IMR-90 (cell line): ENCODE data around the gene ALOX15. TPM values are rescaled to one million over a fixed set of nuclear protein-coding genes. Genes with fewer than 3 reads are reported as not detected.

Experiments
- ATAC-seq: fragments of 200-7000 bp; cut with Tn5 transposase; 2 replicates; pipeline ENCODE4 v1.9.1; 2020; ENCODE audit warnings: low read depth, mild to moderate bottlenecking, moderate library complexity
- BruUV-seq: library from RNA; stranded (reverse); fragments of 400-500 nt; replicated peaks from 2 replicates; lab custom pipeline; 2021; lab: Mats Ljungman, UMichigan
- CTCF ChIA-PET: fragments of 300-600 bp; formaldehyde crosslinking; extraction: SDS; loops from one replicate; lab custom pipeline; 2021; ENCODE audit warnings: antibody characterized with exemption; lab: Yijun Ruan, JAX
- POLR2A ChIA-PET: fragments of 300-600 bp; sonication (Branson Sonifier 250); formaldehyde crosslinking; loops from one replicate; lab custom pipeline; 2022; ENCODE audit warnings: antibody characterized with exemption; ENCODE audit not compliant: unreplicated experiment; lab: Charles Lee
- DNase-seq: peaks from one replicate; pipeline ENCODE4 v3.0.0; 2013
- H2AFZ ChIP-seq: replicated peaks from 2 replicates; pipeline ENCODE3; 2013; ENCODE audit warnings: low read length, mild to moderate bottlenecking; ENCODE audit not compliant: poor library complexity
- H2AK5ac ChIP-seq: 2 replicates; pipeline ENCODE4 v1.6.1; 2013; ENCODE audit warnings: low read depth, low read length, inconsistent platforms
- H2AK9ac ChIP-seq: replicated peaks from 2 replicates; pipeline ENCODE3; 2013; ENCODE audit warnings: mild to moderate bottlenecking, low read depth, low read length, moderate library complexity; ENCODE audit not compliant: poor library complexity
- H2BK120ac ChIP-seq: 2 replicates; pipeline ENCODE4 v1.6.1; 2013; ENCODE audit warnings: low read depth, low read length, inconsistent platforms
- H2BK15ac ChIP-seq: 3 replicates; pipeline ENCODE4 v1.6.1; 2013; ENCODE audit warnings: low read depth, low read length, inconsistent platforms
- H2BK20ac ChIP-seq: 2 replicates; pipeline ENCODE4 v1.6.1; 2013; ENCODE audit warnings: low read depth, mild to moderate bottlenecking, inconsistent platforms, low read length, moderate library complexity
- H2BK5ac ChIP-seq: 2 replicates; pipeline ENCODE4 v1.6.1; 2013; ENCODE audit warnings: mild to moderate bottlenecking, low read depth, low read length, inconsistent platforms; ENCODE audit not compliant: poor library complexity, severe bottlenecking
- H3K14ac ChIP-seq: replicated peaks from 2 replicates; pipeline ENCODE4 v1.6.1; 2013; ENCODE audit warnings: low read depth, low read length, inconsistent platforms
- H3K18ac ChIP-seq: 2 replicates; pipeline ENCODE4 v1.6.1; 2013; ENCODE audit warnings: low read depth, low read length, control low read depth
- H3K23ac ChIP-seq: 2 replicates; pipeline ENCODE4 v1.6.1; 2013; ENCODE audit warnings: low read depth, low read length, inconsistent platforms
- H3K27ac ChIP-seq: 2 replicates; pipeline ENCODE4 v1.5.1; 2013; ENCODE audit warnings: mild to moderate bottlenecking, control low read depth, low read length; ENCODE audit not compliant: insufficient read depth
- H3K27me3 ChIP-seq: 2 replicates; pipeline ENCODE4 v1.6.1; 2013; ENCODE audit warnings: low read length; ENCODE audit not compliant: control insufficient read depth, insufficient read depth
- H3K36me3 ChIP-seq: 2 replicates; pipeline ENCODE4 v1.6.1; 2013; ENCODE audit warnings: low read length, mixed read lengths; ENCODE audit not compliant: control insufficient read depth, insufficient read depth
- H3K4ac ChIP-seq: 2 replicates; pipeline ENCODE4 v1.6.1; 2013; ENCODE audit warnings: low read depth, low read length, inconsistent platforms
- H3K4me1 ChIP-seq: 2 replicates; pipeline ENCODE4 v1.6.1; 2013; ENCODE audit warnings: low read length, mixed read lengths; ENCODE audit not compliant: control insufficient read depth, insufficient read depth
- H3K4me2 ChIP-seq: 2 replicates; pipeline ENCODE4 v1.6.1; 2013; ENCODE audit warnings: low read depth, mild to moderate bottlenecking, control low read depth, low read length, moderate library complexity
- H3K4me3 ChIP-seq: 2 replicates; pipeline ENCODE4 v1.5.1; 2013; ENCODE audit warnings: low read depth, mild to moderate bottlenecking, control low read depth, low read length, moderate library complexity; ENCODE audit not compliant: insufficient read depth
- H3K56ac ChIP-seq: 2 replicates; pipeline ENCODE4 v1.6.1; 2013; ENCODE audit warnings: low read length, inconsistent platforms; ENCODE audit not compliant: insufficient read depth; ENCODE audit errors: extremely low read depth
- H3K79me1 ChIP-seq, 2 experiments: 2 replicates each; pipeline ENCODE4 v1.6.1; 2013; ENCODE audit warnings: low read length in 2 of 2, inconsistent platforms in 1 of 2, low read depth in 1 of 2
- H3K9ac ChIP-seq: 2 replicates; pipeline ENCODE4 v1.6.1; 2013; ENCODE audit warnings: low read depth, low read length, control low read depth
- H3K9me1 ChIP-seq: 2 replicates; pipeline ENCODE4 v1.6.1; 2013; ENCODE audit warnings: low read length, inconsistent platforms; ENCODE audit not compliant: insufficient read depth
- H3K9me3 ChIP-seq: 2 replicates; pipeline ENCODE4 v1.6.1; 2013; ENCODE audit warnings: low read length; ENCODE audit not compliant: control insufficient read depth, insufficient read depth
- H4K20me1 ChIP-seq: 2 replicates; pipeline ENCODE4 v1.6.1; 2013; ENCODE audit warnings: low read length, inconsistent platforms; ENCODE audit not compliant: insufficient read depth
- H4K5ac ChIP-seq: 2 replicates; pipeline ENCODE4 v1.6.1; 2013; ENCODE audit warnings: mild to moderate bottlenecking, low read depth, low read length, control low read depth
- H4K8ac ChIP-seq, 2 experiments: 2 replicates each; pipeline ENCODE4 v1.6.1; 2013; ENCODE audit warnings: low read depth in 2 of 2, low read length in 2 of 2, control low read depth in 1 of 2, inconsistent platforms in 1 of 2
- H4K91ac ChIP-seq: 2 replicates; pipeline ENCODE4 v1.6.1; 2013; ENCODE audit warnings: low read depth, low read length, inconsistent platforms; ENCODE audit not compliant: insufficient read depth
- BHLHE40 ChIP-seq: fragments of 150-350 bp; IDR thresholded peaks from 2 replicates; pipeline ENCODE4 v1.6.1; 2016; ENCODE audit warnings: mild to moderate bottlenecking, low read depth, low read length
- CEBPB ChIP-seq: IDR thresholded peaks from 2 replicates; pipeline ENCODE4 v1.6.1; 2012; ENCODE audit warnings: low read depth, low read length, improper control_type of control experiment
- CHD1 ChIP-seq: IDR thresholded peaks from 2 replicates; pipeline ENCODE4 v1.6.1; 2012; ENCODE audit warnings: low read depth, low read length, improper control_type of control experiment
- CTCF ChIP-seq: conservative IDR thresholded peaks from 2 replicates; pipeline ENCODE4 v1.5.1; 2012; ENCODE audit warnings: mild to moderate bottlenecking, low read depth, low read length, improper control_type of control experiment
- FOS ChIP-seq: fragments of 150-350 bp; IDR thresholded peaks from 2 replicates; pipeline ENCODE4 v1.6.1; 2016; ENCODE audit warnings: low read depth, low read length
- MXI1 ChIP-seq: IDR thresholded peaks from 2 replicates; pipeline ENCODE4 v1.6.1; 2012; ENCODE audit warnings: low read depth, mild to moderate bottlenecking, low read length, moderate library complexity, borderline replicate concordance
- NFE2L2 ChIP-seq: fragments of 150-350 bp; IDR thresholded peaks from 2 replicates; pipeline ENCODE4 v1.6.1; 2016; ENCODE audit warnings: low read depth, mild to moderate bottlenecking, low read length
- POLR2A ChIP-seq: IDR thresholded peaks from 2 replicates; pipeline ENCODE4 v1.6.1; 2012; ENCODE audit warnings: mild to moderate bottlenecking, low read depth, low read length
- RAD21 ChIP-seq: IDR thresholded peaks from 2 replicates; pipeline ENCODE4 v1.6.1; 2012; ENCODE audit warnings: low read length, improper control_type of control experiment
- RCOR1 ChIP-seq: IDR thresholded peaks from 2 replicates; pipeline ENCODE4 v1.6.1; 2012; ENCODE audit warnings: mild to moderate bottlenecking, low read length, improper control_type of control experiment; ENCODE audit not compliant: insufficient replicate concordance
- RFX5 ChIP-seq: IDR thresholded peaks from 2 replicates; pipeline ENCODE4 v1.8.0; 2012; ENCODE audit warnings: low read depth, mild to moderate bottlenecking, low read length, moderate library complexity
- SMC3 ChIP-seq: fragments of 150-350 bp; IDR thresholded peaks from 2 replicates; pipeline ENCODE4 v1.6.1; 2016; ENCODE audit warnings: low read depth, mild to moderate bottlenecking, antibody characterized with exemption, low read length, moderate library complexity
- USF2 ChIP-seq: fragments of 150-350 bp; IDR thresholded peaks from 2 replicates; pipeline ENCODE4 v1.6.1; 2017; ENCODE audit warnings: mild to moderate bottlenecking, antibody characterized with exemption, low read length, low read depth
- WGBS, 2 experiments: methylation state at CpG; one replicate each; pipeline versions ENCODE4 v1.1.5 to v1.1.7; 2013; ENCODE audit warnings: missing lambda C conversion rate in 2 of 2; ENCODE audit not compliant: insufficient read length in 1 of 2; ENCODE audit errors: extremely low coverage in 2 of 2; 5-methylcytosine and 5-hydroxymethylcytosine counted together
- dilution Hi-C: fragments of 300-500 bp; cut with HindIII; formaldehyde crosslinking; loops from one replicate; pipeline ENCODE4 v1.14.3; 2018; ENCODE audit warnings: low sequenced_read_pairs; ENCODE audit not compliant: unreplicated experiment
- in situ Hi-C: fragments of 300-500 bp; cut with MboI; formaldehyde crosslinking; loops from 3 replicates; pipeline ENCODE4 v1.14.3; 2019; ENCODE audit warnings: low sequenced_read_pairs, inconsistent platforms, mixed read lengths
- intact Hi-C: fragments of 100-400 bp; cut with micrococcal nuclease; formaldehyde crosslinking; loops from 2 replicates; pipeline ENCODE4 v1.10.0; 2022
- polyA plus RNA-seq, 3 experiments: library from polyadenylated mRNA; depleted of rRNA; stranded (reverse); fragments of >200 nt; gene quantifications; 2 replicates each; pipeline ENCODE4 v1.2.3, GENCODE V29; 2012; ENCODE audit warnings: low replicate concordance in 1 of 3
- total RNA-seq: library from RNA; depleted of rRNA; stranded (reverse); fragments of >200 nt; gene quantifications from 2 replicates; pipeline ENCODE4 v1.2.3, GENCODE V29; 2012

The ALOX15 gene
- total and polyA plus RNA-seq, 2 of the 4 experiments (the other 2 are of a cell fraction) = not detected

- H3K23ac ChIP-seq = no peak overlapping the region
- H4K8ac ChIP-seq = no peak overlapping the region
- H2AK9ac ChIP-seq = no peak overlapping the region
- no peak overlapping the region for H2BK5ac ChIP-seq
- H4K91ac ChIP-seq = no peak overlapping the region
- no peak overlapping the region for H2BK20ac ChIP-seq
- H3K9me3 ChIP-seq = no peaks in the 10 kb centered on the region
- ChIA-PET POLR2A (no interaction called here), CTCF (interaction anchor here (1.5 kb wide), 1 partner anchor 56 kb away, joined by 4 read pairs; no protein-coding TSS in a partner anchor)
- no peak overlapping the region for H3K14ac ChIP-seq
- H2BK120ac ChIP-seq = no peak overlapping the region
- no peak for TF ChIP-seq CEBPB
- no peak for TF ChIP-seq RAD21
- TF ChIP-seq RFX5 = no peak
- no peak for TF ChIP-seq NFE2L2
- no peak for TF ChIP-seq CHD1
- TF ChIP-seq FOS = no peak
- TF ChIP-seq POLR2A = no peak
- TF ChIP-seq RCOR1 = no peak
- TF ChIP-seq USF2 = no peak
- no peak for TF ChIP-seq MXI1
- TF ChIP-seq BHLHE40 = no peak
- no peak for TF ChIP-seq SMC3
- TF ChIP-seq CTCF = no peak
- no peak overlapping the region for H3K56ac ChIP-seq
- DNase-seq (peak; percentile 71), ATAC-seq (peak; percentile 74)
- H4K20me1 ChIP-seq = no peaks in the 10 kb centered on the region
- H4K5ac ChIP-seq = no peak overlapping the region
- in situ Hi-C loops (loop anchor here (5.0 to 10.0 kb wide), 2 partner anchors 56 to 198 kb away; no protein-coding TSS in a partner anchor), intact Hi-C loops (no loop called here), dilution Hi-C loops (no loop called here)
- no peak overlapping the region for H3K4me2 ChIP-seq
- H2BK15ac ChIP-seq = no peak overlapping the region
- H3K9ac ChIP-seq = no peak overlapping the region
- H3K27me3 ChIP-seq = peaks cover 13% of the 10 kb centered on the region
- no peak overlapping the region for H2AFZ ChIP-seq
- H3K27ac ChIP-seq = no peak overlapping the region
- no CpG with 5 or more reads among the region's 2 CpGs for WGBS, 2 experiments
- no peak overlapping the region for H3K4ac ChIP-seq
- no peak overlapping the region for H2AK5ac ChIP-seq
- H3K4me3 ChIP-seq = no peak overlapping the region
- H3K18ac ChIP-seq = no peak overlapping the region
- no peaks in the 10 kb centered on the region for H3K79me1 ChIP-seq
- no TSS peak for BruUV-seq
- H3K36me3 ChIP-seq = no peaks in the 10 kb centered on the region
- H3K4me1 ChIP-seq = no peaks in the 10 kb centered on the region; the same call in 1 of the 2 replicates
- H3K9me1 ChIP-seq = no peaks in the 10 kb centered on the region
These were observed 18.2 kb downstream of the ALOX15 start for GRCh38 chr17:4623249-4623648.
